Peyer's patch (tissue), 4 donors: ENCODE measurements around the gene DHX40.

ENCODE experiments used
- POLR2A ChIP-seq, 2 donors: fragments of 450-650 bp; IDR thresholded peaks; one replicate each; pipeline ENCODE4 v1.5.1; 2017; ENCODE audit warnings: antibody characterized with exemption in 2 of 2, mild to moderate bottlenecking in 2 of 2, moderate library complexity in 2 of 2
- TF ChIP-seq, protein P1 (sequence below), 6 experiments: fragments of 450-650 bp in 4 of 6; fragments of 200-600 bp in 2 of 6; sonication (generic) in 1 of 6; IDR thresholded peaks; one replicate each; pipeline ENCODE4 v1.5.1; 2017 to 2019; ENCODE audit warnings: antibody characterized with exemption in 6 of 6, mild to moderate bottlenecking in 3 of 6, moderate library complexity in 1 of 6

DNA sequence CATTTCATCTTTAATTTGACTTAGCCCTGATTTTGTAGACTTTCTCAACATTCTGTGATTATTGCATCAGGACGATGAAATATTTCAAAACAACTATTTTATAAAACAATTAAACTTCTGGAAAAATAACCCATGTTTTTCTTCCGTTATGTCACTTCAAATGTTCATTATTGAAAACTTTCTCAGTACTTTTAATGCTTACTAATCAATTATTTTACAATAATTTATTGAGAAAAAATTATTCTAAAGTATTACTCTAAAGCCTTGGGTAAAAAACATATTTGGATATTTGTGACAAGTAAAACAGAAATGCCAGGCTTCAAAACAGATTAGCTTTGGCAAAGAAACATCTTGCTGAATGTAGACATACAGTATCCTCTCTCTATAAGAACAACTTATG lies 46.3 kb upstream of the DHX40 start:
- TF ChIP-seq, protein P1, sequence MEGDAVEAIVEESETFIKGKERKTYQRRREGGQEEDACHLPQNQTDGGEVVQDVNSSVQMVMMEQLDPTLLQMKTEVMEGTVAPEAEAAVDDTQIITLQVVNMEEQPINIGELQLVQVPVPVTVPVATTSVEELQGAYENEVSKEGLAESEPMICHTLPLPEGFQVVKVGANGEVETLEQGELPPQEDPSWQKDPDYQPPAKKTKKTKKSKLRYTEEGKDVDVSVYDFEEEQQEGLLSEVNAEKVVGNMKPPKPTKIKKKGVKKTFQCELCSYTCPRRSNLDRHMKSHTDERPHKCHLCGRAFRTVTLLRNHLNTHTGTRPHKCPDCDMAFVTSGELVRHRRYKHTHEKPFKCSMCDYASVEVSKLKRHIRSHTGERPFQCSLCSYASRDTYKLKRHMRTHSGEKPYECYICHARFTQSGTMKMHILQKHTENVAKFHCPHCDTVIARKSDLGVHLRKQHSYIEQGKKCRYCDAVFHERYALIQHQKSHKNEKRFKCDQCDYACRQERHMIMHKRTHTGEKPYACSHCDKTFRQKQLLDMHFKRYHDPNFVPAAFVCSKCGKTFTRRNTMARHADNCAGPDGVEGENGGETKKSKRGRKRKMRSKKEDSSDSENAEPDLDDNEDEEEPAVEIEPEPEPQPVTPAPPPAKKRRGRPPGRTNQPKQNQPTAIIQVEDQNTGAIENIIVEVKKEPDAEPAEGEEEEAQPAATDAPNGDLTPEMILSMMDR (IDR thresholded peaks at IDR 0.05) = no peak
- TF ChIP-seq POLR2A (IDR thresholded peaks at IDR 0.05) = no peak
